WERI-Rb-1 (cell line): Measurements from ENCODE around the gene MTRF1.

Experiments used
- DNase-seq: peaks from one replicate; pipeline ENCODE4 v3.0.0-alpha.2; 2020
- H3K27ac ChIP-seq: fragments of 250-450 bp; sonication (Bioruptor Pico); 2 replicates; pipeline ENCODE4 v1.5.1; 2020; ENCODE audit warnings: mild to moderate bottlenecking, moderate library complexity
- H3K27me3 ChIP-seq: fragments of 250-450 bp; sonication (Bioruptor Pico); 2 replicates; pipeline ENCODE4 v1.5.1; 2021; ENCODE audit warnings: mild to moderate bottlenecking, low read depth, moderate library complexity; ENCODE audit not compliant: insufficient read depth, severe bottlenecking
- H3K36me3 ChIP-seq: fragments of 250-450 bp; sonication (Bioruptor Pico); 2 replicates; pipeline ENCODE4 v1.5.1; 2020; ENCODE audit warnings: mild to moderate bottlenecking, moderate library complexity
- H3K4me3 ChIP-seq: 2 replicates; pipeline ENCODE4 v1.5.1; 2011; ENCODE audit warnings: low read depth, mild to moderate bottlenecking, control low read depth, low read length
- H3K9me3 ChIP-seq: fragments of 250-450 bp; sonication (Bioruptor Pico); 2 replicates; pipeline ENCODE4 v1.5.1; 2021; ENCODE audit warnings: mild to moderate bottlenecking, moderate library complexity; ENCODE audit not compliant: severe bottlenecking
- TF ChIP-seq, protein P1 (sequence below): IDR thresholded peaks from 2 replicates; pipeline ENCODE4 v1.5.1; 2011; ENCODE audit warnings: low read depth, mild to moderate bottlenecking, control low read depth, inconsistent platforms, low read length

MTRF1 gene

DNA sequence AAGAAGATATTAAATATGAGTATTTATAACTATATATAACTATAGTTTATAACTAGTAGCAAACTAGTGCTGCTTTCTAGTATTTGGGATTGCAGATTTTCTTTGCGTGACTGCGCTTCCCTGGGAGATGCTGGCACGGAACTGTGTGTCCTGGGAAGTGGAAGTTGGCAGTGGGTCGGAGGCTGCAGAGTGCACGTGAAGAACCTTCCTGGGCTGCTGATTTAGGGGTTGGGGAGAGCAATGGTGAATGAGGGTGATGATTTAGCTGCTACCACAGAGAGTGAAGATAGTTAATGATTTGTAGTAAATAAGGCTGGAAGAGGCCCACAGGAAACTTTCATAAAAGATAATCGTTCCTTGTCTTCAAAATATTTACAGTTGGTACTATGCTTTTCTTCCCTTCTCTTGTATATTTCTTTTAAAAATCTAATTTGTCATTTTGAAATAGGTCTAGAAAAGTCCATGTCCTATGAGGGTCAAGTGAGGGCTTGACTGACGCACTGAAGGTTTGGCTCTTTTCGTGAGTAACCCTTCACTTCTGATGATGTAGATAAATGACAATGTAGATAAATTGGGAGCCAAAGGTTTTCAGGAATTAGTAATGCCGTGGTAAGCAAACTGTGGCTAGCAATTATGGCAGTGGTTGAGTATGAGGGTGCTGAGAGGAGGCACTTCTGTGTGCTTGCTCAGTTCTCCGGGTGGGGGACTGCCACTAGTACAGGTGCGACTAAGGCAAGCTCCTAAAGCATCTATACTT lies 44.7 kb upstream of the MTRF1 start:
- H3K36me3 ChIP-seq = peaks cover 5% of the 10 kb centered on the region; the same call in 1 of the 2 replicates
- no peak overlapping the region for H3K27ac ChIP-seq
- DNase-seq = no peak
- no peak overlapping the region for H3K4me3 ChIP-seq
- TF ChIP-seq, protein P1, sequence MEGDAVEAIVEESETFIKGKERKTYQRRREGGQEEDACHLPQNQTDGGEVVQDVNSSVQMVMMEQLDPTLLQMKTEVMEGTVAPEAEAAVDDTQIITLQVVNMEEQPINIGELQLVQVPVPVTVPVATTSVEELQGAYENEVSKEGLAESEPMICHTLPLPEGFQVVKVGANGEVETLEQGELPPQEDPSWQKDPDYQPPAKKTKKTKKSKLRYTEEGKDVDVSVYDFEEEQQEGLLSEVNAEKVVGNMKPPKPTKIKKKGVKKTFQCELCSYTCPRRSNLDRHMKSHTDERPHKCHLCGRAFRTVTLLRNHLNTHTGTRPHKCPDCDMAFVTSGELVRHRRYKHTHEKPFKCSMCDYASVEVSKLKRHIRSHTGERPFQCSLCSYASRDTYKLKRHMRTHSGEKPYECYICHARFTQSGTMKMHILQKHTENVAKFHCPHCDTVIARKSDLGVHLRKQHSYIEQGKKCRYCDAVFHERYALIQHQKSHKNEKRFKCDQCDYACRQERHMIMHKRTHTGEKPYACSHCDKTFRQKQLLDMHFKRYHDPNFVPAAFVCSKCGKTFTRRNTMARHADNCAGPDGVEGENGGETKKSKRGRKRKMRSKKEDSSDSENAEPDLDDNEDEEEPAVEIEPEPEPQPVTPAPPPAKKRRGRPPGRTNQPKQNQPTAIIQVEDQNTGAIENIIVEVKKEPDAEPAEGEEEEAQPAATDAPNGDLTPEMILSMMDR = no peak
- no peaks in the 10 kb centered on the region for H3K27me3 ChIP-seq
- no peaks in the 10 kb centered on the region for H3K9me3 ChIP-seq

DNA sequence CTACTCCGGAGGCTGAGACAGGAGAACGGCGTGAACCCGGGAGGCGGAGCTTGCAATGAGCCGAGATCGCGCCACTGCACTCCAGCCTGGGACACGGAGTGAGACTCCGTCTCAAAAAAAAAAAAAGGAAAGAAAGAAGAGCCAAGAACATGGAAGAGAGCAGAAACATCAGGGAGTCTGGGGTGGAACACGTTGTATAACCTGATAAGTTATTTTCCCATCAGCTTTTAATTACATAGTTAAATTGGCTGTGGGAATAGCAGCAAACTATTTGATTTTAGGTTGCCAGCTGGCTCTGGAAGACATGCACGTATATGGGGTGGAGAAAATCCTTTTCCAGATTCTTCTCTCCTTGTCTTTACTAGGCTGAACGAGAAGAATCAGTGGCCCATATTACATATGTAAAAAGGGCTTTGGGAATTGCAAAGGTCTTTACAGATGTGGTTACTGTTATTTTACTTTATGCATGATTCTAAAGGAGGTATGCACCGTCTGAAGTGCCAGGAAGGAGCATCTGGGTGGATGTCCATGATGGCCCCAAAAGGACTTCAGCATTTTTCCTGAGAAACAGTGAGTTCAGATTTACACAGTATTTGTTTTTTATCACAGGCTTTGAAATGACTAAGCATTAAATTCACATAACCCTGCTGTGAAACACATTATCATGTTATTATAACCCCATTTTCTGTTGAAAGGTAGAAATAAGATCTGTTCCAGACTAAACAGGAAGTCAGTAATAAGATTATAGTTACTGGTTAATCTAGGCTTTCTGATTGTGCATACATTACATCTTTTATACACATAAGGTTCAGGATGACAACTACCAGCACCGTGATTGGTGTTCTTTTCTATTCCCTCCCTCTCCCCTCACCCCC lies 43.1 kb upstream of the MTRF1 start:
- Histone ChIP-seq H3K36me3 (peaks cover 4% of the 10 kb centered on the region; the same call in 1 of the 2 replicates), H3K4me3 (no peak overlapping the region), H3K27ac (no peak overlapping the region), H3K9me3 (no peaks in the 10 kb centered on the region), H3K27me3 (no peaks in the 10 kb centered on the region)
- TF ChIP-seq, protein P1 = no peak
- no peak for DNase-seq

GRCh38 chr13:41304551-41304950 lies 41.2 kb upstream of the MTRF1 start:
- Histone ChIP-seq H3K9me3 (no peaks in the 10 kb centered on the region), H3K4me3 (no peak overlapping the region), H3K27me3 (no peaks in the 10 kb centered on the region), H3K36me3 (no peaks in the 10 kb centered on the region), H3K27ac (no peak overlapping the region)
- TF ChIP-seq, protein P1 = no peak
- no peak for DNase-seq

GRCh38 chr13:41302743-41303142 lies 39.4 kb upstream of the MTRF1 start:
- no peak for DNase-seq
- no peaks in the 10 kb centered on the region for H3K36me3 ChIP-seq
- H3K27ac ChIP-seq = no peak overlapping the region
- no peaks in the 10 kb centered on the region for H3K27me3 ChIP-seq
- H3K9me3 ChIP-seq = no peaks in the 10 kb centered on the region
- TF ChIP-seq, protein P1 = no peak
- no peak overlapping the region for H3K4me3 ChIP-seq

DNA sequence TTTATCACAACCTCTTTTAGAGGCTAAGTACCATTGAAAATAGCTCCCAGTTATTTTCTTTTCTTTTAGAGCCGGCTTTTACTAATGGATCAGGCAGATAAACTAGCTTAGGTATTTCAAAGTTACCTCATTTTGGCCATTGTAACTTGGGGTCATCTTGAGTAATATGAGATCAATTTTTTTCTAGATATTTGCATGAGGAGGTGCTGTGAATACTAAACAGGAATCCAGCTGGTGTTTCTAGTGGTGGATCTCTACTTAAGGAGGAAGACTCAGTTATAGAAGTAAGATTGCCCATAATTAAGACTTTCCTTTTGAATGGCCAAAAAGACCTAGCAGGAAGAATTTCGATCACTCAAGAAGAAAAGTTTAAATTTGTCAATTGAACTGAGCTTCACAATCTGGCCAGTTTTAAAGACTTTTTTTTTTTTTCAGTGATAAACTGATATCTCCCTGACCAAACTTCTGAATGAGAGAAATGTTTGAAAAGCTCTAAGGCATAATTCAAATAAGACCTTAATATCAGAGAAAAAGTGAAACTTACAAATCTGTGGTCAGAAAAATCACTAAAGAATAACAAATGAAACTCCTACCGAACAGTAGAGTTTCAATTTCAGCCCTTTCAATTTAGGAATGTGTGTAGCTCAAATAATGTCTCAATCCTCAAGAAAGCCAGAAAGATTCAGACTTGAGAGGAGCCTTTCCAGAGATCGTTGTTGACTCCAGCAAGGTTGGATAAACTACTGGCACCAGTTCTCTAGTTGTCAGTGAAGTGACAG lies 36.1 kb upstream of the MTRF1 start:
- Histone ChIP-seq H3K36me3 (no peaks in the 10 kb centered on the region), H3K9me3 (no peaks in the 10 kb centered on the region), H3K27ac (no peak overlapping the region), H3K4me3 (no peak overlapping the region), H3K27me3 (no peaks in the 10 kb centered on the region)
- no peak for DNase-seq
- TF ChIP-seq, protein P1 = no peak
